ENCODE results near the gene HES3.

HES3 gene

GRCh38 chr1:6276811-6277555, 33.0 kb downstream of the HES3 start:
- no peak for DNase-seq (ENCODE audit: low read depth in 2 of 2, low spot score in 1 of 2)

- no peak for DNase-seq (ENCODE audit: low read depth in 2 of 2, low spot score in 1 of 2)
Observed at GRCh38 chr1:6278263-6278662, 34.3 kb downstream of the HES3 start.

DNA sequence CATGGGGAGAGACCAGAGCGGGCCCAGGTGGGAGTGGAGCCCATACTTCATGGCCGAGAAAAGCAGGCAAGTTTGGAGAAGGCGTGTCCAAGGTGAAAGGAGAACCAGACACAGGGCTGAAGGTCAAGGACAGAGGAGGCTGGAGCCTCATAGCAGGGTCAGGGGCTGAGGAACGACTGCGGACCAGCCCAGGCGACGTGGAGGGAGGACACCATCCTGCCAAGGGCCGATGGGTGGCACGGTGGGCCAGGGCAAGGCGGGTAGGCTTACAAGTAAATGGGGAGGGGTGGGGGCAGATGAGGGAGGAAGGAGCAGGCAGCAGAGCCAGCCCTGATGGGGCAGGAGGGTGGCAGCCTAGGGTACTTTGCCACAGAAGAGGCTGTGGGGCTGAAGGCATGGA, 35.1 kb downstream of the HES3 start:
- no peak for DNase-seq (ENCODE audit: low read depth in 2 of 2, low spot score in 1 of 2)

- no peak for DNase-seq (ENCODE audit: low read depth in 2 of 2, low spot score in 1 of 2)
Observed at GRCh38 chr1:6279613-6280383, 35.8 kb downstream of the HES3 start.

- no peak for DNase-seq (ENCODE audit: low read depth in 2 of 2, low spot score in 1 of 2)
Observed at GRCh38 chr1:6280761-6281451, 36.9 kb downstream of the HES3 start.

- no peak for DNase-seq (ENCODE audit: low read depth in 2 of 2, low spot score in 1 of 2)
Observed at GRCh38 chr1:6281511-6282402, 37.8 kb downstream of the HES3 start.

- no peak for DNase-seq (ENCODE audit: low read depth in 2 of 2, low spot score in 1 of 2)
Observed at GRCh38 chr1:6282577-6283270, 38.7 kb downstream of the HES3 start.

DNA sequence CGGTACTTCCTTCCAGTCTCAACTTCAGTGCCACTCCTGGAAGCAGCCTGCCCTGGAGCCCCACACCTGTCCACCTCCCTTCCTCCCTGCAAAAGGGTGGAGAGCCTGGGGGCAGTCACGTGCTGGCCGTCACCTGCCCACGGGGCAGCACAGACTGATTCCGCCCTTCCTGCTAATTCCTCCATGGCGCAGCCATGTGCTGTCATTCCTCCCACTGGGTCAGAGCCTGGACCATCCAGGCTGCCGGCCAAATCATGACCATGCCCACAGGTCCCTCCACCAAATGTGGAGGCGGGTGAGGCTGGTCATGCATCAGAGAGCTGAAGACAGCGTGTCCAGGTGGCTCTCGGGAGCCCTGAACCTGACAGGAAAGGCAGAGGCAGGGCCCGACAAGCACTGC, 41.4 kb downstream of the HES3 start:
- no peak for DNase-seq (ENCODE audit: low read depth in 2 of 2, low spot score in 1 of 2)

DNA sequence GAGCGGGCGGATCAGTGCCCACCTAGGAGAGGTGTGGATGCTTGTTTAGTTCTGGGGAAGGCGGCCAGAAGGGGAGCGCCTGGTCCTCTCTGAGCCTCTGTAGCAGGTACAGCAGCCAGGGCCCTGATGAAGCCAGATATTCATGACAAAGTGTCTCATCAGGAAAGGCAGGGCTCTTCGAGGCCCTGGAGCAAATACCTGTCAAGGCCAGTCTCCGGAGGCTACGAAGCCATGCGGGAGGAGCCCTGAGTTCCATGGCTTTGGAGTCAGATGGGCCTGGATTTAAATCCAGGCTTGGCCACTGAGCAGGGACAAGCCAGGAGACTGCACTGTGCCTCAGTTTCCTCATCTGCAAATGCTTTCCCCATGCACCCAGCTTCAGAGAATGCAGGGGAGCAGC, 42.3 kb downstream of the HES3 start:
- no peak for DNase-seq (ENCODE audit: low read depth in 2 of 2, low spot score in 1 of 2)

- no peak for DNase-seq (ENCODE audit: low read depth in 2 of 2, low spot score in 1 of 2)
Observed at GRCh38 chr1:6287029-6287428, 43.0 kb downstream of the HES3 start.

DNA sequence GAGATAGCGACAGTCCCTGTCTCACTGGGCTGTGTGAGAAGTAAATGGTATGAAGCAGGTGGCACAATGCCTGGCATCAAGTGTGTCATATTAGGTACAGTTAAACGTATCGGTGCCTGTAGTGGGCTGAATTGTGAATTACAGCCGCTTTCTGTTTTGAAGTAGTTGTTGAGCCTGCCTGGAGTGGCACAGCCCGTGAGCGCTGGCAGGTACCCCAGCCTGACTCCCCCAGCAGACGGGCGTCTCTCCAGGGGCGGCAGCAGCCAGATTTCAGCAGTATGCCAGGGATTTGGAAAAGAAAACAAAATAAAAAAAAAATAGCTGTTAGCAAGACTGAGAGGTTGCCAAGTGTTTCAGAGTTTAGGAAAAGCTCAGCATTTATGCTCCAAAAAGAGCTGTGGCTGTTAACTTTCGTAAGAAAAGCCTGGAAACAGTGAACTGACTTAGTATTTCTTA, 43.5 kb downstream of the HES3 start:
- no peak for DNase-seq (ENCODE audit: low read depth in 2 of 2, low spot score in 1 of 2)

- no peak for DNase-seq (ENCODE audit: low read depth in 2 of 2, low spot score in 1 of 2)
Observed at GRCh38 chr1:6288026-6288425, 44.0 kb downstream of the HES3 start.

- no peak for DNase-seq (ENCODE audit: low read depth in 2 of 2, low spot score in 1 of 2)
Observed at GRCh38 chr1:6288665-6289064, 44.7 kb downstream of the HES3 start.

- no peak for DNase-seq (ENCODE audit: low read depth in 2 of 2, low spot score in 1 of 2)
Observed at GRCh38 chr1:6292102-6292501, 48.1 kb downstream of the HES3 start.

DNA sequence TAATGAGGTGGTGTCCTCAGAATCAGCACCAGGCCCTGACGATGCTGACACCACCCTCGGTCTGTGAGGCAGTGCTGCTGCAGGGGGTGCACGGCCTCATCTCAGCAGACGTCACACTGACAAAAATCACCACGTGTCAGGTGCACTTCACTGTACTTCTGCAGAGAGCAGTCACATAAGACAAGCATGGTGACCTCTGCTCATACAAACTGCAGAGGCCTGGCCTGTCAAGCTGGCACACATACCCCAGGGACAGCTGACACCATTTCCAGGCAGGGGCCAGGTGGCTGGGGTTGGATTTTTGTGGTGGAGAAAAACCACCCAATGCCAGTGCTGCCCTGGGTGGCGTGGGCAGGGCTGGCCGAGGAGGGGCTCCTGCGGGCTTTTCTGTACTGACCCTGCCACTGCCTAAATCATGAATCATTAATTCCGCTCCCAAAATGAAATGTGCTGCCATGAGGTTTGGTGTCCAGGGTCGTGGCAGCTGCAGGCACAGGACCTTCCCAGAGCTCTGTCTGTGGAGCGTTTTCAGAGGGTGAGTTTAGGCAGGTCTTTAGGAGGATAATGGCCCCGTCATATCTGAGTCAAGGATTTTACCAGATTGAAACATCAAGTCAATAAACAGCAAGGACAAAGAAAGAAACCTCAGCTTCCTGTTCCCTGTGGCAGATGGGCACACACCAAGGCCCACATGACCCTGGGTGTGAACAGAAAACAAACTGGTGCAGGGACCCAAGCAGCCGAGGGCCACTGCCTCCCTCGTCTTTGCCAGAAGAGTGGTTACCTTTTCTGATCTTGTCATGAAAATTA, 50.3 kb downstream of the HES3 start:
- DNase-seq (ENCODE audit: low read depth in 2 of 2, low spot score in 1 of 2), result no peak

DNA sequence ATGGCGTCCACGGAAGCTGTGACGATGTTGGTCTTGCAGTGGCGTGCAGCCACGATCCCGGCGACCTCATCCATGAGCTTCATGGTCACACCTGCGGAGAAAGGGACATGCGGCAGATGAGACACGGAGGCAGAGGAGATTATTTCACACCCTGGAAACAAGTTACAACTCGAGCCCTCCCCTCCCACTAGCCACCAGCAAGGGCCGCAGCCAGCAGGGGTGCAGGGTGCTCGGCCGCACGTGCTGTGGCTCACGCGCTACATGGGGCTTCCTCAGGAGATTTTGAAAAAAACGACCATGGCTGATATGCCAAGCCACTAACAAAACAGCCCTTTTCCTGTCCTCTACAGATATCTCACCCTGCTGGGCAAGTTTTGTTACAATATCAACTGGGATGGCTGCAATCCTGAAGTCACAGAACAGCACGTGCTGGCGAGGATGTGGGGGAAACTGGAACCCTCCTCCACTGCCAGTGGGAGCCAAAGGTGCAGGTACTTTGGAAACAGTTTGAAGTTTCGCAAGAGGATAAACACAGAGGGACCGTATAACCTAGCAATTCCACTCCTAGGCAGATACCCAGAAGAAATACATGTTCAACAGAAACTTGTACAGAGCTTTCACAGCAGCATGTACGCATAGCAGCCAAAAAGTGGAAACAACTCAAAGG, 51.0 kb downstream of the HES3 start:
- DNase-seq (ENCODE audit: low read depth in 2 of 2, low spot score in 1 of 2), result no peak

Measured in stimulated activated CD8-positive, alpha-beta memory T cell treated with anti-CD3 and anti-CD28 coated beads, Interleukin-4, amount 100 ng/mL, for 1 hour (primary cell).